ENCODE data around the gene PDE1A.

The PDE1A gene

DNA sequence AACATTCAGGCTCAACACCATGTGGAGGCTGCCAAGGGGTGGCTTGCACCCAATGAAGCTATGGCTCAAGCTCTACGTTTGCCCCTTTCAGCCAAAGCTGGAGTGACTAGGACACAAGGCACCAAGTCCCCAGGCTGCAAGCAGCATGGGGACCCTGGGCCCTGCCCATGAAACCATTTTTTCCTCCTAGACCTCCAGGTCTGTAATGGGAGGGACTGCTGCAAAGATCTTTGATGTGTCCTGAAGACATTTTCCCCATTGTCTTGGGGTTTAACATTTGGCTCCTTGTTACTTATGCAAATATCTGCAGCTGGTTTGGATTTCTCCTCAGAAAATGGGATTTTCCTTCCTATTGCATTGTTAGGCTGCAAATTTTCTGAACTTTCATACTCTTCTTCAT, 51.0 kb downstream of the PDE1A start:
- TF ChIP-seq, protein P1, sequence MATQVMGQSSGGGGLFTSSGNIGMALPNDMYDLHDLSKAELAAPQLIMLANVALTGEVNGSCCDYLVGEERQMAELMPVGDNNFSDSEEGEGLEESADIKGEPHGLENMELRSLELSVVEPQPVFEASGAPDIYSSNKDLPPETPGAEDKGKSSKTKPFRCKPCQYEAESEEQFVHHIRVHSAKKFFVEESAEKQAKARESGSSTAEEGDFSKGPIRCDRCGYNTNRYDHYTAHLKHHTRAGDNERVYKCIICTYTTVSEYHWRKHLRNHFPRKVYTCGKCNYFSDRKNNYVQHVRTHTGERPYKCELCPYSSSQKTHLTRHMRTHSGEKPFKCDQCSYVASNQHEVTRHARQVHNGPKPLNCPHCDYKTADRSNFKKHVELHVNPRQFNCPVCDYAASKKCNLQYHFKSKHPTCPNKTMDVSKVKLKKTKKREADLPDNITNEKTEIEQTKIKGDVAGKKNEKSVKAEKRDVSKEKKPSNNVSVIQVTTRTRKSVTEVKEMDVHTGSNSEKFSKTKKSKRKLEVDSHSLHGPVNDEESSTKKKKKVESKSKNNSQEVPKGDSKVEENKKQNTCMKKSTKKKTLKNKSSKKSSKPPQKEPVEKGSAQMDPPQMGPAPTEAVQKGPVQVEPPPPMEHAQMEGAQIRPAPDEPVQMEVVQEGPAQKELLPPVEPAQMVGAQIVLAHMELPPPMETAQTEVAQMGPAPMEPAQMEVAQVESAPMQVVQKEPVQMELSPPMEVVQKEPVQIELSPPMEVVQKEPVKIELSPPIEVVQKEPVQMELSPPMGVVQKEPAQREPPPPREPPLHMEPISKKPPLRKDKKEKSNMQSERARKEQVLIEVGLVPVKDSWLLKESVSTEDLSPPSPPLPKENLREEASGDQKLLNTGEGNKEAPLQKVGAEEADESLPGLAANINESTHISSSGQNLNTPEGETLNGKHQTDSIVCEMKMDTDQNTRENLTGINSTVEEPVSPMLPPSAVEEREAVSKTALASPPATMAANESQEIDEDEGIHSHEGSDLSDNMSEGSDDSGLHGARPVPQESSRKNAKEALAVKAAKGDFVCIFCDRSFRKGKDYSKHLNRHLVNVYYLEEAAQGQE (IDR thresholded peaks at IDR 0.05; ENCODE audit: insufficient read depth in 1 of 2, low read depth in 2 of 2, low read length in 2 of 2), result no peak
- TF ChIP-seq FOXP2 (optimal IDR thresholded peaks at IDR 0.05; ENCODE audit: borderline replicate concordance, extremely low read depth, extremely low read length, insufficient read depth) (no peak), TAF1 (IDR thresholded peaks at IDR 0.05; ENCODE audit: borderline replicate concordance, insufficient read depth, low read length) (no peak), POLR2AphosphoS5 (IDR thresholded peaks at IDR 0.05; ENCODE audit: low read depth, low read length) (no peak), SIN3A (IDR thresholded peaks at IDR 0.05; ENCODE audit: borderline replicate concordance, insufficient read depth, low read length) (no peak)

DNA sequence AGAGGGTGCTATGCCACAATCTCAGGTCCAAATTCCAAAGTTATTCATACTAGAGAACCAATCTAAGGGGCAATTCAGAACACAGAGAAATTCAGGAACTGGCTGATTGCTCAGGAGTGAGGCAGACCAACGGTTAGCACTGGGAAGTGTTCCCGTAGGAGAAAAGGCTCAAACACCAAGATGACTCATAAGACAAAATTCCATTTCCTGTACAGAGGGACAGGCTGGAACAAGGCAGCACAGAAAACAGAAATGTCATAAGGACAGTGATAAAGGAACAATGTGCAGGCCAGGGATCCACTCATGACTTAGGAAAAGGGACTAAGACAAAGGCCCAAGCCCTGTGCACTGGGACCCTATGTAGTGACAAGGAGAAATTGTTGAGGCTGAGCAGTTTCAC, 54.2 kb downstream of the PDE1A start:
- TF ChIP-seq TAF1 (IDR thresholded peaks at IDR 0.05; ENCODE audit: borderline replicate concordance, insufficient read depth, low read length), result no peak
- TF ChIP-seq, protein P1 (IDR thresholded peaks at IDR 0.05; ENCODE audit: insufficient read depth in 1 of 2, low read depth in 2 of 2, low read length in 2 of 2), result no peak
- no peak for TF ChIP-seq SIN3A (IDR thresholded peaks at IDR 0.05; ENCODE audit: borderline replicate concordance, insufficient read depth, low read length)
- TF ChIP-seq POLR2AphosphoS5 (IDR thresholded peaks at IDR 0.05; ENCODE audit: low read depth, low read length), result no peak
- TF ChIP-seq FOXP2 (optimal IDR thresholded peaks at IDR 0.05; ENCODE audit: borderline replicate concordance, extremely low read depth, extremely low read length, insufficient read depth), result no peak

DNA sequence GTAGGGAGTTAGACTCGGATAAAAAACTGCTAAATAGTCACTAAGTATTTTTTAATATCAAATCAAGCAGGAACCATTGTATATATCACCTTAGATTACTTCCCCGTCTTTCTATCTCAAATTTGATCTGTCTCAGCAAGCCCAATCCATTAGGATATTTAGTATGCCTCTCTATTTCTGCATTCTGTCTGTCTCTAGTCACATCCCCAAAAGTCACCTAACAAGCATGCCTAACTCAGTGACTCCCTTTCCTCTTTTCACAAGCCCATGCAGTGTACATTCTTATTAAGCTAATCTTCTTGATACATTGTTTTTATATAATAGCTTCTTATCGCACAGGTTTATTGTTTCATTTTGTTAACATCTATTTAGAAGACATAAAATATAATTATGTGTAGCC, 57.8 kb downstream of the PDE1A start:
- TF ChIP-seq POLR2AphosphoS5 (IDR thresholded peaks at IDR 0.05; ENCODE audit: low read depth, low read length) (no peak), SIN3A (IDR thresholded peaks at IDR 0.05; ENCODE audit: borderline replicate concordance, insufficient read depth, low read length) (no peak), FOXP2 (optimal IDR thresholded peaks at IDR 0.05; ENCODE audit: borderline replicate concordance, extremely low read depth, extremely low read length, insufficient read depth) (no peak), TAF1 (IDR thresholded peaks at IDR 0.05; ENCODE audit: borderline replicate concordance, insufficient read depth, low read length) (no peak)
- TF ChIP-seq, protein P1 (IDR thresholded peaks at IDR 0.05; ENCODE audit: insufficient read depth in 1 of 2, low read depth in 2 of 2, low read length in 2 of 2), result no peak

DNA sequence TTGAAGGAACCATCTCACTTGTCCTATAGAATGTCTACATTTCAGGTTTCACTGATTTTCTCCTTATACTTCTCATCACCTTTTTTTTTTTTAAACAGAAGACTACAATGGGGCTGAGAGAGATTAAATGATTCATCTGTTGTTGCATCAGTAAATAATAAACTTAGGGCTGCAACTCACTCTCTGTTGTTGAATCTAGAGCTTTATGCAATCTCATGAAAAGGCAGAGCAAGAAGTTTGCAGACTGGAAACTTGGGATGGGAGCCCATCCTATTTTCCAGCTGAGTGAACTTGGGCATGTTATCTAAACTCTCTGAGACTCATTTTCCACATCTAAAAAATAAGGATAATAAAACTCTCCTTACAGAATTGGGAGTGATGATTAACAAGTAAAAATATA, 58.4 kb downstream of the PDE1A start:
- TF ChIP-seq, protein P1 (IDR thresholded peaks at IDR 0.05; ENCODE audit: insufficient read depth in 1 of 2, low read depth in 2 of 2, low read length in 2 of 2), result no peak
- TF ChIP-seq POLR2AphosphoS5 (IDR thresholded peaks at IDR 0.05; ENCODE audit: low read depth, low read length), result no peak
- TF ChIP-seq SIN3A (IDR thresholded peaks at IDR 0.05; ENCODE audit: borderline replicate concordance, insufficient read depth, low read length), result no peak
- no peak for TF ChIP-seq TAF1 (IDR thresholded peaks at IDR 0.05; ENCODE audit: borderline replicate concordance, insufficient read depth, low read length)
- TF ChIP-seq FOXP2 (optimal IDR thresholded peaks at IDR 0.05; ENCODE audit: borderline replicate concordance, extremely low read depth, extremely low read length, insufficient read depth), result no peak

DNA sequence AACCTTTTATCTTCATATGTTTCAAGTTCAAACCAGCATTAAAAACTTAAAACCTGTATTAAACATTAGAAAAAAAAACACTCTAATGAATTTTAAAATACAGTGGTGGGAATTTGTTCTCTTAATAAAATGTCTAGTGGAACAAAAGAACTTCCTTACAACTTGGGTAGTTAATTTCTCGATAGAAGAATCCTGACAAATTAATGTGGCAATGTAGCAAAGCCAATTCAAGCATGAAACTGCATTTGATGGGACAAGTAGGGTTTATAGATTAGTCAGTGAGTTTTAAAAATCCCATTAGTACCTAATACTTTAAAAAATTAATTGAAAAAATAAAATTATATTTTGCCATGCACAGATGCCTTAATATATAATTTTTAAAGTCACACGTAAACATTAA, 59.4 kb downstream of the PDE1A start:
- TF ChIP-seq POLR2AphosphoS5 (IDR thresholded peaks at IDR 0.05; ENCODE audit: low read depth, low read length) (no peak), SIN3A (IDR thresholded peaks at IDR 0.05; ENCODE audit: borderline replicate concordance, insufficient read depth, low read length) (no peak)
